ENCODE data around the gene LRP1B. TPM values are rescaled to one million over a fixed set of nuclear protein-coding genes. Genes with fewer than 3 reads are reported as not detected.

Gene LRP1B
- total and polyA plus RNA-seq, 2 of the 8 experiments (the other 6 are each of a cell fraction or from before 2014, with no cell fraction given): 0.03 TPM; not detected in 1

GRCh38 chr2:141037361-141037760, 1093.5 kb downstream of the LRP1B start:
- DNase-seq (ENCODE audit: low read depth in 1 of 2, low spot score in 2 of 2): no peak
- 95% methylated on average over 2 of the region's 2 CpGs; no CpG with 5 or more reads in 1 of the 2 experiments for WGBS, 2 experiments (ENCODE audit: extremely low coverage in 1 of 2, insufficient coverage in 1 of 2, insufficient read length in 1 of 2, insufficient replicate concordance in 2 of 2, low coverage in 1 of 2, low lambda C conversion rate in 2 of 2, missing lambda C conversion rate in 1 of 2)
- Histone ChIP-seq H3K4me1 (replicated peaks in 1 of 4; ENCODE audit: control insufficient read depth in 3 of 4, insufficient read depth in 4 of 4, low read length in 3 of 4) (no peaks in the 10 kb centered on the region; a peak in 1 of 7 replicates), H3K18ac (ENCODE audit: extremely low read depth, low read length) (no peak overlapping the region), H4K91ac (replicated peaks; ENCODE audit: insufficient read length, low read length) (no peak overlapping the region), H3K23me2 (ENCODE audit: low read depth, low read length) (peaks cover 3% of the 10 kb centered on the region; the same call in 1 of the 2 replicates), H3K27me3 (replicated peaks in 1 of 4; ENCODE audit: control insufficient read depth in 3 of 4, extremely low read depth in 1 of 4, insufficient read depth in 3 of 4, low read length in 3 of 4) (no peaks in the 10 kb centered on the region), H2BK12ac (ENCODE audit: low read depth, low read length) (no peak overlapping the region), H2AK5ac (ENCODE audit: low read depth, low read length) (no peak overlapping the region), H2BK120ac (replicated peaks; ENCODE audit: low read depth, low read length) (no peak overlapping the region), H2BK15ac (ENCODE audit: low read length) (no peak overlapping the region), H3K14ac (ENCODE audit: insufficient read length) (no peak overlapping the region), H3K9me3 (ENCODE audit: insufficient read depth in 2 of 2, low read depth in 1 of 2, low read length in 1 of 2) (no peaks in the 10 kb centered on the region), H3K36me3 (ENCODE audit: control insufficient read depth in 2 of 4, insufficient read depth in 4 of 4, low read length in 3 of 4) (no peaks in the 10 kb centered on the region), H3K79me1 (ENCODE audit: low read depth, low read length) (no peaks in the 10 kb centered on the region), H4K20me1 (replicated peaks in 1 of 2; ENCODE audit: control insufficient read depth in 1 of 2, insufficient read depth in 2 of 2, low read length in 2 of 2) (no peaks in the 10 kb centered on the region), H3K4me3 (ENCODE audit: extremely low read depth in 1 of 4, insufficient read depth in 2 of 4, low read depth in 3 of 4, low read length in 4 of 4) (no peak overlapping the region), H3K27ac (ENCODE audit: low read depth, low read length) (no peak overlapping the region), H3K4ac (replicated peaks; ENCODE audit: insufficient read length, low read depth, low read length) (no peak overlapping the region), H2AFZ (ENCODE audit: low read length) (no peak overlapping the region), H3K9ac (replicated peaks in 1 of 4; ENCODE audit: extremely low read depth in 1 of 4, low read depth in 3 of 4, low read length in 3 of 4) (no peak overlapping the region), H2BK20ac (ENCODE audit: low read length) (no peak overlapping the region), H2BK5ac (ENCODE audit: low read depth, low read length) (no peak overlapping the region), H3K23ac (ENCODE audit: insufficient read length) (no peak overlapping the region), H3K56ac (replicated peaks; ENCODE audit: insufficient read length, low read depth, low read length) (no peak overlapping the region), H3K79me2 (ENCODE audit: control insufficient read depth in 1 of 2, insufficient read depth in 2 of 2, low read length in 2 of 2) (no peaks in the 10 kb centered on the region), H4K5ac (ENCODE audit: insufficient read length, low read depth, low read length) (no peak overlapping the region), H4K8ac (ENCODE audit: extremely low read depth, insufficient read depth, low read length) (no peak overlapping the region), H3K4me2 (ENCODE audit: insufficient read depth in 1 of 2, low read depth in 2 of 2, low read length in 2 of 2) (no peak overlapping the region)
- ChIA-PET POLR2A (ENCODE audit: partially characterized antibody) (no interaction called here), CTCF (ENCODE audit: partially characterized antibody) (interaction anchor here (0.6 kb wide), 1 partner anchor 1673 kb away, joined by 3 read pairs; no protein-coding TSS in a partner anchor)
- FAIRE-seq: no peak
- TF ChIP-seq TEAD4 (IDR thresholded peaks at IDR 0.05; ENCODE audit: low read depth, low read length) (no peak), BACH1 (IDR thresholded peaks at IDR 0.05; ENCODE audit: low read length) (no peak), SIN3A (conservative IDR thresholded peaks at IDR 0.05 in 1 of 2, IDR thresholded peaks at IDR 0.05 in 1 of 2; ENCODE audit: low read depth in 1 of 2, low read length in 2 of 2) (no peak), POLR2AphosphoS5 (IDR thresholded peaks at IDR 0.05; ENCODE audit: low read depth, low read length) (no peak)

Data from H1 (cell line).